ENCODE measurements around the gene WASF3.

WASF3 gene, protein sequence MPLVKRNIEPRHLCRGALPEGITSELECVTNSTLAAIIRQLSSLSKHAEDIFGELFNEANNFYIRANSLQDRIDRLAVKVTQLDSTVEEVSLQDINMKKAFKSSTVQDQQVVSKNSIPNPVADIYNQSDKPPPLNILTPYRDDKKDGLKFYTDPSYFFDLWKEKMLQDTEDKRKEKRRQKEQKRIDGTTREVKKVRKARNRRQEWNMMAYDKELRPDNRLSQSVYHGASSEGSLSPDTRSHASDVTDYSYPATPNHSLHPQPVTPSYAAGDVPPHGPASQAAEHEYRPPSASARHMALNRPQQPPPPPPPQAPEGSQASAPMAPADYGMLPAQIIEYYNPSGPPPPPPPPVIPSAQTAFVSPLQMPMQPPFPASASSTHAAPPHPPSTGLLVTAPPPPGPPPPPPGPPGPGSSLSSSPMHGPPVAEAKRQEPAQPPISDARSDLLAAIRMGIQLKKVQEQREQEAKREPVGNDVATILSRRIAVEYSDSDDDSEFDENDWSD

GRCh38 chr13:26557393-26558073, at the start of gene WASF3:
Gene WASF3 (plus strand): TSS chr13:26557683. CDS start chr13:26642271, 84,588 bp downstream.
- H3K9me3 ChIP-seq (ENCODE audit: control insufficient read depth, insufficient read depth, low read length) = no peaks in the 10 kb centered on the region
- peaks cover 23% of the 10 kb centered on the region for H3K27me3 ChIP-seq (ENCODE audit: control insufficient read depth, insufficient read depth, low read length)
- H3K36me3 ChIP-seq (ENCODE audit: control insufficient read depth, insufficient read depth, low read length) = no peaks in the 10 kb centered on the region
- peaks cover 20% of the 10 kb centered on the region for H3K4me1 ChIP-seq (ENCODE audit: control insufficient read depth, insufficient read depth, low read length)
- no peak within 1 kb of the TSS for H3K9ac ChIP-seq (ENCODE audit: low read depth, low read length)
- peak within 1 kb of the TSS; percentile 84 for H3K4me3 ChIP-seq (ENCODE audit: low read depth, low read length)

DNA sequence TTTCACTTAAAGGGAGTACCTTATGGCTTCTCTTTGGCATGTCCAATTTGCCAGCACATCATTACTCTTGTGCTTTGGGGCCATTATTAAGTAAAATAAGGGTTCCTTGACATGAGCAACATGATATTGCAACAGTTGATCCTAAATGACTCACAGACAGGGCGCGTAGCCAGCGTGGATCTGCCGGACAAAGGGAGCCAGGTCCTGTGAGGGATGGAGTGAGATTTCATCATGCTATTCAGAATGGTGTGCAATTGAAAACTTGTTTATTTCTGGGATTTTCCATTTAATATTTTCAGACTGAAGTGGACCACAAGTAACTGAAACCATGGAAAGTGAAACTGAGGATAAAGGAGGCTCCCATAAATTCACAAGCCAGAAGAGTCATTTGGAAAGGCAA, 48.6 kb upstream of the WASF3 start:
- no peaks in the 10 kb centered on the region for H3K27me3 ChIP-seq (ENCODE audit: control insufficient read depth, insufficient read depth, low read length)
- H3K4me3 ChIP-seq (ENCODE audit: low read depth, low read length) = no peak overlapping the region
- no peaks in the 10 kb centered on the region for H3K4me1 ChIP-seq (ENCODE audit: control insufficient read depth, insufficient read depth, low read length)
- no peaks in the 10 kb centered on the region for H3K36me3 ChIP-seq (ENCODE audit: control insufficient read depth, insufficient read depth, low read length)
- no peak overlapping the region for H3K9ac ChIP-seq (ENCODE audit: low read depth, low read length)
- peaks cover 6% of the 10 kb centered on the region for H3K9me3 ChIP-seq (ENCODE audit: control insufficient read depth, insufficient read depth, low read length)

DNA sequence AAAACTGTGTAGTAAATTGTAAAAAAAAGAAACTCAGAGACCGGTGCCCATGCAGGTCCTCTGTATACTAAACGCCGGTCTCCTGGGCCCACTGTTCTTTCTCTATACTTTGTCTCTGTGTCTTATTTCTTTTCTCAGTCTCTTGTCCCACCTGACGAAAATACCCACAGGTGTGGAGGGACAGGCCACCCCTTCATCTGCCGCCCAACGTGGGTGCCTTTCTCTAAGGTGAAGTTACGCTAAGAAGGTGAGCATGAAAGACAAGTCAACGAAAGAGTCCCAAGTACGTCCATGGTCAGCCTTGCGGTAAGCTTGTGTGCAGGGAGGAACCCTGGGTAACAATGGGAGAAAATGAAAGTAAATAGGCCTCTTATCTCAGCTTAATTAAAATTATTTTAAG, 48.0 kb upstream of the WASF3 start:
- Histone ChIP-seq H3K9ac (ENCODE audit: low read depth, low read length) (no peak overlapping the region), H3K27me3 (ENCODE audit: control insufficient read depth, insufficient read depth, low read length) (no peaks in the 10 kb centered on the region), H3K36me3 (ENCODE audit: control insufficient read depth, insufficient read depth, low read length) (no peaks in the 10 kb centered on the region), H3K4me3 (ENCODE audit: low read depth, low read length) (no peak overlapping the region), H3K4me1 (ENCODE audit: control insufficient read depth, insufficient read depth, low read length) (no peaks in the 10 kb centered on the region), H3K9me3 (ENCODE audit: control insufficient read depth, insufficient read depth, low read length) (peaks cover 6% of the 10 kb centered on the region)

- Histone ChIP-seq H3K4me1 (ENCODE audit: control insufficient read depth, insufficient read depth, low read length) (peaks cover 12% of the 10 kb centered on the region), H3K27me3 (ENCODE audit: control insufficient read depth, insufficient read depth, low read length) (no peaks in the 10 kb centered on the region), H3K36me3 (ENCODE audit: control insufficient read depth, insufficient read depth, low read length) (no peaks in the 10 kb centered on the region), H3K9ac (ENCODE audit: low read depth, low read length) (no peak overlapping the region), H3K4me3 (ENCODE audit: low read depth, low read length) (no peak overlapping the region), H3K9me3 (ENCODE audit: control insufficient read depth, insufficient read depth, low read length) (peaks cover 2% of the 10 kb centered on the region)
These were observed 43.6 kb upstream of the WASF3 start for GRCh38 chr13:26513931-26514330.

DNA sequence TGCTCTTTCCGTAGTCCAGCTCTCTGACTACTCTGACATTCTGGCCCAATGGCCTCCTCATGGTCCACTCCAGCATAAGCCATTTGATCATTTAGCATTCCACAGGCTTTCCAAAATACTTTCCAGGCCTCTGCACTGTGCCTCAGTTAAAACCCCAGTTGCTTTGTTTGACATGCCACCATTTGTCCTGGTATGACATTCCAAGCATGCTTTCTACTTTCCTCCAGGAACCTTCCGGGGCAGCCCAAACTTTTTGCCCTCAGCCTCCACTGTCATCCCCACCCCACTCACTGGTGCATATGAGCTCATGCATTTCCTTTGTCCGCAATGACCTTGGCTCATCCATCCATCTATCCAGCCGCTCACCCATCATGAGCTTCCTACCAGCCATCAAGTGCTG, 41.8 kb upstream of the WASF3 start:
- no peak overlapping the region for H3K9ac ChIP-seq (ENCODE audit: low read depth, low read length)
- no peak overlapping the region for H3K4me3 ChIP-seq (ENCODE audit: low read depth, low read length)
- no peaks in the 10 kb centered on the region for H3K9me3 ChIP-seq (ENCODE audit: control insufficient read depth, insufficient read depth, low read length)
- no peaks in the 10 kb centered on the region for H3K36me3 ChIP-seq (ENCODE audit: control insufficient read depth, insufficient read depth, low read length)
- H3K27me3 ChIP-seq (ENCODE audit: control insufficient read depth, insufficient read depth, low read length) = no peaks in the 10 kb centered on the region
- peaks cover 14% of the 10 kb centered on the region for H3K4me1 ChIP-seq (ENCODE audit: control insufficient read depth, insufficient read depth, low read length)

- Histone ChIP-seq H3K9me3 (ENCODE audit: control insufficient read depth, insufficient read depth, low read length) (no peaks in the 10 kb centered on the region), H3K4me3 (ENCODE audit: low read depth, low read length) (no peak overlapping the region), H3K36me3 (ENCODE audit: control insufficient read depth, insufficient read depth, low read length) (no peaks in the 10 kb centered on the region), H3K9ac (ENCODE audit: low read depth, low read length) (no peak overlapping the region), H3K4me1 (ENCODE audit: control insufficient read depth, insufficient read depth, low read length) (peaks cover 14% of the 10 kb centered on the region), H3K27me3 (ENCODE audit: control insufficient read depth, insufficient read depth, low read length) (no peaks in the 10 kb centered on the region)
These were observed 39.5 kb upstream of the WASF3 start for GRCh38 chr13:26517936-26518335.

DNA sequence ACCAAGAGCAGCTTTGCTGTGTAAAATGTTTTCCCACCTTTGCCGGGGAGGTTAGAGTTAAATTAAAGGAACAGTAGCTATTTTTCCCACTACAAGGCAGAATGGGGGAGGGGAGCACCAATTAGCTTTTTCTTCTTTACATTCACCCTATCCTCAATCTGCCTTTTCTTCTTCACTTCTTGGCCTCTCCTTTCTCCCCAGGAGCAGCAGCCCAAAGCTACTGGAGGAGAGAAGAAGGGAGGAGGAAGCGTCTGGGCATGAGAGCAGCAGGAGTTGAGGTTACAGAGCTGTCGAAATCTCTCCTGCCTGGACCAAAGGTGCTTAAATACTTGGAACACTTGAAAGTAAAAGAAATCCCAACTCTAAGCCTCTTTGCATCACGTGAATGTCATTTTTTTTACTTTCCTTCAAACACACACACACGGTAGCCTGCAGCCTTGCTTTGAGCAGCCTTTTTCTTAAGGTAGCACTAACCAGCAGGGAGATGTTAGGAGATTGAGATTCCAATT, 39.0 kb upstream of the WASF3 start:
- no peak overlapping the region for H3K9ac ChIP-seq (ENCODE audit: low read depth, low read length)
- H3K4me3 ChIP-seq (ENCODE audit: low read depth, low read length) = no peak overlapping the region

GRCh38 chr13:26522571-26522970, 34.9 kb upstream of the WASF3 start:
- peaks cover 7% of the 10 kb centered on the region for H3K4me1 ChIP-seq (ENCODE audit: control insufficient read depth, insufficient read depth, low read length)
- H3K4me3 ChIP-seq (ENCODE audit: low read depth, low read length) = no peak overlapping the region
- no peak overlapping the region for H3K9ac ChIP-seq (ENCODE audit: low read depth, low read length)
- H3K27me3 ChIP-seq (ENCODE audit: control insufficient read depth, insufficient read depth, low read length) = no peaks in the 10 kb centered on the region
- no peaks in the 10 kb centered on the region for H3K36me3 ChIP-seq (ENCODE audit: control insufficient read depth, insufficient read depth, low read length)
- H3K9me3 ChIP-seq (ENCODE audit: control insufficient read depth, insufficient read depth, low read length) = no peaks in the 10 kb centered on the region

More for the DNA sequence above, 39.0 kb upstream of the WASF3 start:
- no peaks in the 10 kb centered on the region for H3K27me3 ChIP-seq (ENCODE audit: control insufficient read depth, insufficient read depth, low read length)
- no peaks in the 10 kb centered on the region for H3K36me3 ChIP-seq (ENCODE audit: control insufficient read depth, insufficient read depth, low read length)
- no peaks in the 10 kb centered on the region for H3K9me3 ChIP-seq (ENCODE audit: control insufficient read depth, insufficient read depth, low read length)
- peaks cover 14% of the 10 kb centered on the region for H3K4me1 ChIP-seq (ENCODE audit: control insufficient read depth, insufficient read depth, low read length)

GRCh38 chr13:26523007-26523406, 34.5 kb upstream of the WASF3 start:
- Histone ChIP-seq H3K36me3 (ENCODE audit: control insufficient read depth, insufficient read depth, low read length) (no peaks in the 10 kb centered on the region), H3K4me3 (ENCODE audit: low read depth, low read length) (no peak overlapping the region), H3K9me3 (ENCODE audit: control insufficient read depth, insufficient read depth, low read length) (no peaks in the 10 kb centered on the region), H3K4me1 (ENCODE audit: control insufficient read depth, insufficient read depth, low read length) (peaks cover 6% of the 10 kb centered on the region), H3K9ac (ENCODE audit: low read depth, low read length) (no peak overlapping the region), H3K27me3 (ENCODE audit: control insufficient read depth, insufficient read depth, low read length) (no peaks in the 10 kb centered on the region)

DNA sequence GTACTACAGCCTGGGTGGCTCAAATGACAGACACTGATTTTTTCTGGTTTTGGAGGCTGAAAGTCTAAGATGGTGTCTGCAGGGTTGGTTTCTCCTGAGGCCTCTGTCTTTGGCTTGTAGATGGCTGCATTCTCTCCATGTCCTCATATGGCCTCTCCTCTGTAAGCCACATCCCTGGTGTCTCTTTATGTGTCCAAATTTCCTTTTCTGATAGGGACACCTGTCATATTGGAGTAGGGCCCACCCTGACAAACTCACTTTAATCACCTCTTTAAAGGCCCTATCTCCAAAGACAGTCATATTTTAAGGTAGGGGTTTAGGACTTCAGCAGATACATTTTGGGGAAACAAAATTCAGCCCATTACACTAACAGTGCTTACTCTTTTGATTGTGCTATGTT, 32.0 kb upstream of the WASF3 start:
- H3K27me3 ChIP-seq (ENCODE audit: control insufficient read depth, insufficient read depth, low read length) = no peaks in the 10 kb centered on the region
- H3K9me3 ChIP-seq (ENCODE audit: control insufficient read depth, insufficient read depth, low read length) = no peaks in the 10 kb centered on the region
- peaks cover 9% of the 10 kb centered on the region for H3K4me1 ChIP-seq (ENCODE audit: control insufficient read depth, insufficient read depth, low read length)
- H3K36me3 ChIP-seq (ENCODE audit: control insufficient read depth, insufficient read depth, low read length) = no peaks in the 10 kb centered on the region
- H3K9ac ChIP-seq (ENCODE audit: low read depth, low read length) = no peak overlapping the region
- no peak overlapping the region for H3K4me3 ChIP-seq (ENCODE audit: low read depth, low read length)

DNA sequence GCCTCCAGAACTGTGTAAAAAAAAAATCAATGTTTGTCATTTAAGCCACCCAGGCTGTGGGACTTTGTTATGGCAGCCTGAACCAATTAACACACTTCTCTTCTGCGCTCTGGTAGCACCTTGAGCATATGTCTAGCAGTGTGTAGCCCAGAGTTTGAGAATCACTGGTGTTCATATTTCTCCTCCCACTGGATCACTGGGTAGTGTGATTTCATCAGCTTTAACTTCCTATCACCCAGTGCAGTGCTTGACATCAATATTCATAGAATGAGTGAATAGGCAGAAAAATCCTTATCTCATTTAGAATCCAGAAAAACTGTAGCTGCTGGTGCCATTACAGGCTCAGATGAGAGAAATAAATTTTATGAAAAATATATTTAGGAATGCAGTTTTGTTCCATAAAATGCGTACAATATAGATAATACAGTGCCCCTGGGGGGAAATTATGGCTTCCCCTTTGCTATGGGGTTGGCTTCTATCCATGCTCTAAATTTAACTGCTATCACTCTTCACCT, 30.7 kb upstream of the WASF3 start:
- H3K9ac ChIP-seq (ENCODE audit: low read depth, low read length) = no peak overlapping the region
- H3K27me3 ChIP-seq (ENCODE audit: control insufficient read depth, insufficient read depth, low read length) = no peaks in the 10 kb centered on the region
- no peaks in the 10 kb centered on the region for H3K36me3 ChIP-seq (ENCODE audit: control insufficient read depth, insufficient read depth, low read length)
- H3K4me3 ChIP-seq (ENCODE audit: low read depth, low read length) = no peak overlapping the region
- peaks cover 9% of the 10 kb centered on the region for H3K4me1 ChIP-seq (ENCODE audit: control insufficient read depth, insufficient read depth, low read length)
- H3K9me3 ChIP-seq (ENCODE audit: control insufficient read depth, insufficient read depth, low read length) = no peaks in the 10 kb centered on the region
